Progenitor cell of endocrine pancreas (in vitro differentiated cells): ENCODE measurements around the gene TRIM62. TPM values are rescaled to one million over a fixed set of nuclear protein-coding genes. Genes with fewer than 3 reads are reported as not detected.

Experiments used
- DNase-seq: peaks from one replicate; pipeline ENCODE4 v3.0.0; 2021; ENCODE audit warnings: low spot score; ENCODE audit not compliant: unreplicated experiment
- H3K27ac Mint-ChIP-seq: 2 replicates; pipeline ENCODE4 v1.8.0; 2021; ENCODE audit warnings: mild to moderate bottlenecking, moderate library complexity, mixed read lengths
- H3K27me3 Mint-ChIP-seq: 2 replicates; pipeline ENCODE4 v1.8.0; 2021; ENCODE audit warnings: mixed read lengths
- H3K36me3 Mint-ChIP-seq: 2 replicates; pipeline ENCODE4 v1.8.0; 2022; ENCODE audit warnings: mixed read lengths; ENCODE audit not compliant: insufficient read depth
- H3K4me1 Mint-ChIP-seq: 2 replicates; pipeline ENCODE4 v1.8.0; 2021; ENCODE audit warnings: low read depth, mixed read lengths
- H3K4me3 Mint-ChIP-seq: 2 replicates; pipeline ENCODE4 v1.8.0; 2021; ENCODE audit warnings: low read depth, mild to moderate bottlenecking, moderate library complexity, mixed read lengths
- H3K9me3 Mint-ChIP-seq: 2 replicates; pipeline ENCODE4 v1.8.0; 2021; ENCODE audit warnings: low read depth, mixed read lengths
- total RNA-seq: library from RNA; stranded (reverse); gene quantifications from 2 replicates; pipeline ENCODE4 v1.2.1, GENCODE V29; 2021
- TF ChIP-seq, protein P1 (sequence below): fragments of 200-600 bp; sonication (generic); IDR thresholded peaks from one replicate; pipeline ENCODE4 v1.5.0; 2021; ENCODE audit warnings: antibody characterized with exemption, mild to moderate bottlenecking; ENCODE audit not compliant: unreplicated experiment

Gene TRIM62
- total RNA-seq, 1 donor from 2014 or later = 7.4 TPM

DNA sequence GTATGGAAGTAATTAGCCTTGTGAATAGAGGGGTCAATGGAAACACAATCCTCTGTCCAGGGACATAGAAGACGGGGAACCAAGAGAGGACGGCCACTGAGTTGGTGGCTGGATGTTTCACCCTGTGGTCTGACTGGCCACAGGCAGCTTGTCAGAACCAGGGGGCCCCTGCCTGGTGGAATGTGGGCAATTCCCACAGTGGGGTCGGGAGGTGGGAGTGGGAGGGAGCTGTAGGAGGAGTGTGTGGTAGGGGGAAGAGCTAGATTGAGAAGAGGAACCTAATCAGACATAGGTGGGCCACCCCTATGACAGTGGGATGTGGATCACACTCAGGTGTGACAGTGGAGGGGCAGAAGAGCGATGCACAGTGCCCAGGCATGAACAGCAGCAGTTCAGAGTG is 31.3 kb downstream of the TRIM62 start:
- Mint-ChIP-seq H3K27ac (peak overlapping the region; percentile 90), H3K27me3 (no peaks in the 10 kb centered on the region), H3K4me1 (peaks cover 17% of the 10 kb centered on the region), H3K36me3 (no peaks in the 10 kb centered on the region), H3K9me3 (no peaks in the 10 kb centered on the region), H3K4me3 (no peak overlapping the region)
- TF ChIP-seq, protein P1, sequence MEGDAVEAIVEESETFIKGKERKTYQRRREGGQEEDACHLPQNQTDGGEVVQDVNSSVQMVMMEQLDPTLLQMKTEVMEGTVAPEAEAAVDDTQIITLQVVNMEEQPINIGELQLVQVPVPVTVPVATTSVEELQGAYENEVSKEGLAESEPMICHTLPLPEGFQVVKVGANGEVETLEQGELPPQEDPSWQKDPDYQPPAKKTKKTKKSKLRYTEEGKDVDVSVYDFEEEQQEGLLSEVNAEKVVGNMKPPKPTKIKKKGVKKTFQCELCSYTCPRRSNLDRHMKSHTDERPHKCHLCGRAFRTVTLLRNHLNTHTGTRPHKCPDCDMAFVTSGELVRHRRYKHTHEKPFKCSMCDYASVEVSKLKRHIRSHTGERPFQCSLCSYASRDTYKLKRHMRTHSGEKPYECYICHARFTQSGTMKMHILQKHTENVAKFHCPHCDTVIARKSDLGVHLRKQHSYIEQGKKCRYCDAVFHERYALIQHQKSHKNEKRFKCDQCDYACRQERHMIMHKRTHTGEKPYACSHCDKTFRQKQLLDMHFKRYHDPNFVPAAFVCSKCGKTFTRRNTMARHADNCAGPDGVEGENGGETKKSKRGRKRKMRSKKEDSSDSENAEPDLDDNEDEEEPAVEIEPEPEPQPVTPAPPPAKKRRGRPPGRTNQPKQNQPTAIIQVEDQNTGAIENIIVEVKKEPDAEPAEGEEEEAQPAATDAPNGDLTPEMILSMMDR = no peak
- no peak for DNase-seq

DNA sequence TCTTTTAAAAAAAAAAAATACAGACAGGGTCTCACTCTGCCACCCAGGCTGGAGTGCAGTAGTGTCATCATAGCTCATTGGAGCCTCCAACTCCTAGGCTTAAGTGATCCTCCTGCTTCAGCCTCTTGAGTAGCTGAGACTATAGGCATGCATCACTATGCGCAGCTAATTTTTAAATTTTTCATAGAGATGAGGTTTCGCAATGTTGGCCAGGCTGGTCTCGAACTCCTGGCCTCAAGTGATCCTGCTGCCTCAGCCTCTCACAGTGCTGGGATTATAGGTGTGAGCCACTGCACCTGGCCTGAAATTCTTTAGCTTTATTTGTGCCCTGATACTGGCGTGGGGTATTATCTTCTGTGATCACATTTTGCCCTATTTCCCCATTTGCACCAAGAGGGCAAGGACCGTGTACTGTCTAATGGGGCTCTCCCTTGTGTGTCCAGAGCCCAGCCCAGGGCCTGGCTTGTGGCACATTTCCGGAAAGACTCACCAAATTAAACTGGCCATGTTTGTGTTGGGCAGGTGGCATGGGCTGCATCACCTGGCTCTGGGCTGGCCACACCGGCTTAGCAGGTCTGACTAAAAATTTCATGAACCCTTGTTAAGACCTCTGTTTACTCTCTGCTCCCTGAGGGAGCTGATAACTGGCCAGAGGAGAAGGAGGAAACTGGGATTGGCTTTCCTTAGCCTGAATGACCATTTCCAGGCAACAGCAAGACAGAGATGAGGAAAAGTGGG is 32.2 kb downstream of the TRIM62 start:
- H3K27ac Mint-ChIP-seq = peak overlapping the region; percentile 90
- TF ChIP-seq, protein P1 = no peak
- H3K36me3 Mint-ChIP-seq = no peaks in the 10 kb centered on the region
- H3K4me1 Mint-ChIP-seq = peaks cover 17% of the 10 kb centered on the region
- no peaks in the 10 kb centered on the region for H3K9me3 Mint-ChIP-seq
- H3K27me3 Mint-ChIP-seq = no peaks in the 10 kb centered on the region
- H3K4me3 Mint-ChIP-seq = no peak overlapping the region
- no peak for DNase-seq

DNA sequence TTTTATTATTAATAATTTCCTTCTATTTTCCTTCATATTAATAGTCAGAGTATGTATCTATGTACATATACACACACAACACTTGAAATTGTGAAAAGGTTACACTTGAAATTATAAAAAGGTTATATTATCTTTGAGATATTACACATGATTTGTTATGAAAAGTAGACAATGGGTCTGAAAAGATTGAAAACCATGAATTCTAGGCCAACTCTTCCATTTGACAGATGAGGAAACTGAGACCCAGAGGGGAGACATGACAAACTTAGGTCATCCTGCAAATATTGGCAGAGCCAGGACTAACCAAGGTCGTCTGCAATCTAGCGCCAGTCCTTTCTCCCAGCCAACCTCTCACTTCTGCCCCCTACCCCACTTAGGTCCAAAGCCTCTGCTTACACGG is 33.2 kb downstream of the TRIM62 start:
- no peak for DNase-seq
- Mint-ChIP-seq H3K9me3 (no peaks in the 10 kb centered on the region), H3K27ac (no peak overlapping the region), H3K4me1 (peaks cover 17% of the 10 kb centered on the region), H3K36me3 (no peaks in the 10 kb centered on the region), H3K4me3 (no peak overlapping the region), H3K27me3 (no peaks in the 10 kb centered on the region)
- TF ChIP-seq, protein P1 = no peak

DNA sequence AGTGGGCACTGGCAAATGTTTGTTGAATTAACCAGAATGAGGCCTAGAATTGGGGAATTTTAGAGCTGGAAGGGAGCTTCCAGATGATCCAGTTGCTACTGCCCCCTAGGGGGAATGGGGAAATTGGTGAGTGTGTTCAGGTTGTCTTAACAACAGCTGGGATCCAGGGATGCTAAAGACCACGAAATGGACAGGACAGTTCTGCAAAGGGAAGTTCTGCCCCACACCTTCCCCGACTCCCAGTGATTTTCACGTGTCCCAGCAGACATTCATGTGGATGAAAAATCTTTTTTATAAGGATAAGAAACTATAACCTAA is 33.9 kb downstream of the TRIM62 start:
- Mint-ChIP-seq H3K36me3 (no peaks in the 10 kb centered on the region), H3K4me3 (no peak overlapping the region), H3K27ac (no peak overlapping the region), H3K4me1 (peaks cover 17% of the 10 kb centered on the region), H3K9me3 (no peaks in the 10 kb centered on the region), H3K27me3 (no peaks in the 10 kb centered on the region)
- TF ChIP-seq, protein P1 = peak; percentile 34
- DNase-seq = no peak

DNA sequence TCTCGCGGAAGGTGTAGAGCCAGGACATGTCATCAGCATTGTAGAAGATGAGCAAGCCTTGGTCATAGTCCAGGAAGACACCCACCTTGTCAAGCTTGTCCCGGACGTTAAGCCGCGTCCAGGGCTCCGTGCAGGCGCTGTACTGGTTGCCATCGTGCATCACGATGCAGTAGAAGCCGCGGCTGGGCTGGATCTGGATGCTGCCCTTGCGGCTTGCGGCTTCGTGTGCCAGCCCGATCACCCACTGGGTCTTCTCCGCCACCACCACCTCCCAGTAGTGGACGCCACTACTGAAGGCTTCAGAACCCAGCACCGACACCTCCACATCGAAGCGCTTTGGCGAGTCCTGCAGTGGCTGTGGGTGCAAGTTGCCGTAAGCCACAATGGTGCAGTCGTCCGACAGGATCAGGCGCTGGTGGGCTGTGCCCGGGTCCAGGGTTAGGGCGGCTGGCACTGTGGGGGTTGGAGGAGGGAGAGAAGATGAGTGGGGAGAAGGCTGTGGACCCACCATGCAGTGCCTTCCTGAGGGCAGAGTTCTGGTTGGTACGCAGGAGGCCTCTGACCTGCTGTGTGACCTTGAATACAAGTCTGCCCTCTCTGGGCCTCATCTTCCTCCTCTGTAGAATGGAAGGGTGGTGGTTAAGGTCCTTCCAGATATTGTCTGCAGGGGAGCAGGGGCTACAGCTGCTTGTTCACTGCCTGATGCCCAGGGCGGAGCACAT is 34.4 kb downstream of the TRIM62 start:
- Mint-ChIP-seq H3K36me3 (no peaks in the 10 kb centered on the region), H3K4me3 (no peak overlapping the region), H3K4me1 (peaks cover 15% of the 10 kb centered on the region), H3K9me3 (no peaks in the 10 kb centered on the region), H3K27ac (no peak overlapping the region), H3K27me3 (no peaks in the 10 kb centered on the region)
- no peak for DNase-seq
- TF ChIP-seq, protein P1 = no peak
